AG08396 (cell line): Measurements from ENCODE around the gene RHOU.

Experiments used
- DNase-seq: peaks from one replicate; pipeline ENCODE4 v3.0.0; 2012; ENCODE audit warnings: low spot score, mixed read lengths

RHOU gene

DNA sequence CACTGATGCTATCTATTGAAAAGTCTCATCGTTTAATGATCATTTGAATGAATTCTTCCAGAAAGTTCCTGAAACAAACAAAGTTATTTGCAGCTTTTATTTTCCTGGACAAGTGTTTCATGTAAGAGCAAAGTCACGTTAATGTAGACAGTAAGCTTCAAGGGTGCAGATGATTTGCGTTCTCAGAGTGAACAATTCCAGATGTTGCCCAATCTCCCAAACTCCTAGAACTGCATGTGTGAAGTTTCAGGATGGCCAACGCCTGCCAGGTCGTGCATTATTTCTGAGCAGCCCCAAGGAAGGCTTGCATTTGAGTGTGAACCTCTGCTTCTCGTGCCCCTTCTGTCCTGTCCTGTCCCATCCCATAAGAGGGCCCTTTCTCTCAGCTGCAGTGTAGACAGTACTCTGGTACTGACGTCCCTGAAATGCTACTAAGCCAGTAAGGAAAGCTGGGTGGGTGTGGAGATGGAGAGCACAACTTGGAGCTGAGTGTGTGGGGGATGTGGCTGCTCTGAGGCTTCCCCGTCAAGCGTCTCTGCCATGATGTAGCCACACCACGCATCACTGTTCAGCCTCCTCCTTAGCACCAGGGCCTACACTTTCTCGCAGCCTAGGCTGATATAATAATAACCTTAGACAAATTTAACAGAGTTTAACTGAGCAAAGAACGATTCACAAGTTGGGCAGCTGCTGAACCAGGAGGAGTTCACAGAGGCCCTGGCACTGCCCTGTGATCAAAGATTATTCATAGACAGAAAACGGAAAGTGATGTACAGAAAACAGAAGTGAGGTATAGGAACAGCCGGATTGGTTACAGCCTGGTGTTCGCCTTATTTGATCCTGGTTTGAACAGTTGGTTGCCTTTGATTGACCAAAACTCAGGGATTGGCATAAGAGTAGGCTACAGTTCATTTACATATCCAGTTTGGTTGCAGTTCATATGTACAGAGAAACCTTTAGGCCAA is 50.4 kb downstream of the RHOU start:
- no peak for DNase-seq

DNA sequence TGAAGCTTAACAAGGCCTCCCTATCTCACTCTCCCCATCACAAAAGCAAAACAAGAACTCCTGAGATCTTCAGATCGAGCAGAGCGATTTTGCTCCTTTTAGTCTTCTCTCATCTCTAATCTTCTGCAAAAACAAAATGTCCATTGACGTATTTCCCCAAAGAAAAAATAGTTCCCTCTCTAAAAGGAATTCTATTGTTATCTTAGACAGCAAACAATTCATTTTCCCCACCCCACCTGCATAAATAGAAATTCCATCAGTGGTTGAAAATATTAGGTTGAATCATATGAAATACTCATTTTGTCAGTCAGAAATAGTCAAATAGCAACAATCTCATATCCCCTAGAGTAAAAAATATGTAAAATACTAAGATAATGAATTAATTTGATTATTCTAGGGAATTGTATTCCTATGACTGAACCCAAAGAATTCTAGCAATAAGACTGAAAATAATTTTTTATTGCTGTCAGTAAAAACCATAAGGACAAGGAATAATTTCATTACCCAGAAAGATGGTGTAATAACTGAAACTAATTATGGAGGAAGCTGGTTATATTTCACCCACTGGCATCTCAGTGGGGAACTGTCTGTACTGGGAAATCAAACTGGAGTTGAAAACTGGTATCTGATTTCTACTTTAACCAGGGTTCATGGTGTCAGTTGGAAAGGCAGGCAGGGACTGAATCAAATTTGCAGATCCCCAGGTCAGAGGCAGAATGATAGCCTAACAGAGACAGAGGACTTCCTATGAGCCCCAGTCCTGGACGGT is 51.3 kb downstream of the RHOU start:
- DNase-seq = no peak

DNA sequence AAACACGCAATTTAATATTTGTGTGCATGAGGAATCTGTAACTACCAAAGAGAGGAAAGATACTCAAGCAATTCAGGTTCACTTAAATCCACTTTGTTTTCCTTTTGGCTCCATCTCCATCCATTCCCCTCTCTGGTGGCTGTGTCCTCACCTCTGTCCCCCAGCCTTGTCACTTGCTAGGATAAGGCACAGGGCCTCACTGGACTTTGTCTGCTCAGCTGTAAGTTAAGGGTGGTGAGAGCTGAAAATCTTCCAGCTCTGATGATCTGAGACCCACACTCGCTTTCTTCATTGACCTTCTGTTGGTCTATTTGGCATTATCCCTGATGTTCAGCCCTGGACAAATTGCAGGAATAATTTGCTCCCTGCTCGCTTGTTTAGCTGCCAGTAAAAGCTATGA is 56.5 kb downstream of the RHOU start:
- DNase-seq = no peak

DNA sequence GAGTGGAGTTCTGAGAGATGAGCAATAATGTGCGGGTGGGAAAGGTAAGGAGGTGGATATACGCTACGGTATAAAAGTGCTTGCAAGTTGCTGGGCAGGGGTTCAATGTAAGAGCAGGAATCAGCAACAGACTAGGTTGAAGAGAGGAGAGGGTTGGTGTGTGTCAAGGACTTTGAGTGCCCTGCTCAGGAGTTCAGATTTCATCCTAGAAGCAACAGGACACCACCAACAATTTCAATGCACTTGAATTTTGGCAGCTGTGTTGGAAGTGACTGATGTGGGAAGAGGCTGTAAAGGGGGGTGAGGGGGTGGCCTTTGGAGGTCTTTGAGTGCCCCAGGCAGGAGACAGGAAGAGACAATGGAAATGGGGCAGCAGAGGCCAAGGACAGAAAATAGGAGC is 57.3 kb downstream of the RHOU start:
- no peak for DNase-seq

DNA sequence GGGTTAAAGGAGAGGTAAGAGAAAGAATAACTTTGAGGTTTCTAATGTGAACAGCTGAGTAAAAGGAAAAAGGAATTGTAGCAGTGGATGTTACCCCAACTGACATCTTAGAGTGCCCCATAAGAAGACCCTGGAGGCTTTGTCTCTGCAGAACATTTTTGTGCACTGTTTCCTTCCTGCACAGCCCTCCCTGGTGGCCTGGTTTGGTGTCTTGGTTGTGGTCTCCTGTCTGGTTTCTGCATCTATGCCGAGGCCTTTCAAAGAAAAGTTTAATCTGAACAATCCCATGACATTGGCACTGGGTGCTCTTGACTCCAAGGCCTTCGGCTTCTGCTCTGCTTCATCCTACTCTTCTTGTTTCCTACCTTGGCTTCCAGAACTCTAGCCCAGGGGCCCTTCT is 57.8 kb downstream of the RHOU start:
- no peak for DNase-seq

DNA sequence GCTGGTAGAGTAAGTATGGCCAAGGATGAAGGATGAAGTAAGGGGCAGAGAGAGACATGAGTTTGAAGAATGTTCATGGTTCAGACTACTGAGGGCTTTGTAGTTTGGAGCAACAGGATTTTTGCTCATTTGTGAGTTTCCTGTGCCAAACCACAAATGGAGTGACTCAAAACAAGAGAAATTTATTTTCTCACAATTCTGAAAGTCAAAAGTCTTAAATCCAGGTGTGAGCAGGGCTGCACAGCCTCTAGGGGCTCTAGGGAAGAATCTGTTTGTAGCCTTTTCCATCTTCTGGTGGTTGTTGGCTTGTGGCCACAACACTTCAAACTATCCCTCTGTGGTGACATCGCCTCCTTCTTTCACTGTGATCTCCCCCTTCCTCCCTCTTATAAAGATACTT is 58.9 kb downstream of the RHOU start:
- DNase-seq = no peak

DNA sequence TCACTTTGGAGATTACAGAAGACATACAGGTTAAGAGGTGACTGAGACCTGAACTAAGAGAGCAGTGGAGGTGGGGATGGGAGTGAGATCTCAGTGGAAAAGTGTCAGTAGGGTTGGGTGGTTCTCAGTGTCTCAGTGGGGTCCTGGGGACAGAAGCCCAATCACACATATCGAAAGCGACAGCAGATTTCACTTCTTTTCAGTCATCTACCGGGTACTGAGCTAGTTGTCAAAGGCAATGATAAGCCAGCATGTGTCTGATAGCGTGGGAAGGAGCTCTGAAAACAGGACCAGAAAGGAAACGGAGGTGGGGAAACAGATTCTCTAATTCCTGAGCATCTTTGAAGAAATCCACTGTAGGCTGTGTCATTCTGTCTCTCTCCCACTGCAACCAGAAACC is 59.5 kb downstream of the RHOU start:
- no peak for DNase-seq

DNA sequence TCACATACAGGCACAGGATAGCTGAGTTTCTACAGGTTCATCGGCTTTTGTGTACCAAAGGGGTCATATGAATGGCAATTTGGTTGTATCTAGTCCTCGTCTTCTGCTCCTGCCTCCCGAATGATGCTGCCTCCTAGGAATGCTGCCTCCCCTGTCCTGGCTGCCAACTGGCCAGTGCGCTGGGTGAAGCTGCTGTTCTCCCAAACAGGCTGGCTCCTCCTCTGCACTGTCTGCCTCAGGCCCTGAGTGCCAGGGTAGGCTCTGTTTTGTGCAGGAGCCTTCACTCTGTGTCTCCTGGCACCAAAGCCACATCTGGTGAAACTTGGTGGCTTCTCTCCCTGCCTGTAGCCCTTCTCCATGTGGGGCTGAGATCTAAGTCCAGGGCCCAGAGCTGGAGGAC is 60.3 kb downstream of the RHOU start:
- DNase-seq = no peak
